Endodermal cell (in vitro differentiated cells): ENCODE data around the gene NT5DC1. TPM values are rescaled to one million over a fixed set of nuclear protein-coding genes. Genes with fewer than 3 reads are reported as not detected.

Source experiments
- DNase-seq: peaks from one replicate; pipeline ENCODE4 v3.0.0-alpha.2; 2017
- H3K27ac ChIP-seq: 2 replicates; pipeline ENCODE4 v1.5.1; 2013; ENCODE audit warnings: mild to moderate bottlenecking, low read depth, low read length, moderate library complexity
- H3K27me3 ChIP-seq: 2 replicates; pipeline ENCODE4 v1.6.1; 2013; ENCODE audit warnings: mild to moderate bottlenecking, low read length, moderate library complexity; ENCODE audit not compliant: insufficient read depth, control insufficient read depth, poor library complexity, severe bottlenecking
- H3K36me3 ChIP-seq: 2 replicates; pipeline ENCODE4 v1.7.0; 2013; ENCODE audit warnings: mild to moderate bottlenecking, low read length, moderate library complexity; ENCODE audit not compliant: control insufficient read depth, insufficient read depth
- H3K4me1 ChIP-seq: one replicate; pipeline ENCODE4 v1.7.0; 2013; ENCODE audit warnings: low read length; ENCODE audit not compliant: control insufficient read depth, insufficient read depth
- H3K4me3 ChIP-seq: 2 replicates; pipeline ENCODE4 v1.5.1; 2013; ENCODE audit warnings: mild to moderate bottlenecking, low read length, moderate library complexity
- H3K9ac ChIP-seq: 2 replicates; pipeline ENCODE4 v1.6.1; 2013; ENCODE audit warnings: mild to moderate bottlenecking, low read length, moderate library complexity; ENCODE audit not compliant: poor library complexity, severe bottlenecking; ENCODE audit errors: extremely low read depth
- H3K9me3 ChIP-seq: 2 replicates; pipeline ENCODE4 v1.6.1; 2013; ENCODE audit warnings: mild to moderate bottlenecking, low read length, moderate library complexity; ENCODE audit not compliant: control insufficient read depth
- H3K27ac Mint-ChIP-seq: 2 replicates; pipeline ENCODE4 v1.8.0; 2020; ENCODE audit warnings: mixed read lengths
- H3K27me3 Mint-ChIP-seq: 2 replicates; pipeline ENCODE4 v1.8.0; 2021; ENCODE audit warnings: mild to moderate bottlenecking, mixed read lengths; ENCODE audit not compliant: insufficient read depth
- H3K36me3 Mint-ChIP-seq: 2 replicates; pipeline ENCODE4 v1.8.0; 2020; ENCODE audit warnings: low read depth, mixed read lengths
- H3K4me1 Mint-ChIP-seq: 2 replicates; pipeline ENCODE4 v1.8.0; 2020; ENCODE audit warnings: mixed read lengths
- H3K4me3 Mint-ChIP-seq: 2 replicates; pipeline ENCODE4 v1.8.0; 2020; ENCODE audit warnings: mild to moderate bottlenecking, moderate library complexity, mixed read lengths
- H3K9me3 Mint-ChIP-seq: 2 replicates; pipeline ENCODE4 v1.8.0; 2020; ENCODE audit warnings: mild to moderate bottlenecking, mixed read lengths
- WGBS, 2 experiments: methylation state at CpG; one replicate each; pipeline versions ENCODE4 v1.1.5 to v1.1.7; 2013; ENCODE audit warnings: missing lambda C conversion rate in 2 of 2, mixed read lengths in 1 of 2; ENCODE audit not compliant: insufficient coverage in 1 of 2, insufficient read length in 1 of 2; 5-methylcytosine and 5-hydroxymethylcytosine counted together
- total RNA-seq, 2 donors: library from RNA; stranded (reverse); fragmentation: NEBNext Ultra II Directional in 1 of 2; extraction: Animal tissue kit (Norgen Biotek cat#: 25700) in 1 of 2; gene quantifications; 2 replicates in 1 of 2; 3 replicates in 1 of 2; pipeline ENCODE4 v1.2.1, GENCODE V29; 2021
- TF ChIP-seq, protein P1 (sequence below): fragments of 200-600 bp; sonication (generic); conservative IDR thresholded peaks from 2 replicates; pipeline ENCODE4 v1.5.0; 2021; ENCODE audit warnings: antibody characterized with exemption, mild to moderate bottlenecking

Gene NT5DC1
- total RNA-seq, 2 donors from 2014 or later = 83.0 to 136 TPM

DNA sequence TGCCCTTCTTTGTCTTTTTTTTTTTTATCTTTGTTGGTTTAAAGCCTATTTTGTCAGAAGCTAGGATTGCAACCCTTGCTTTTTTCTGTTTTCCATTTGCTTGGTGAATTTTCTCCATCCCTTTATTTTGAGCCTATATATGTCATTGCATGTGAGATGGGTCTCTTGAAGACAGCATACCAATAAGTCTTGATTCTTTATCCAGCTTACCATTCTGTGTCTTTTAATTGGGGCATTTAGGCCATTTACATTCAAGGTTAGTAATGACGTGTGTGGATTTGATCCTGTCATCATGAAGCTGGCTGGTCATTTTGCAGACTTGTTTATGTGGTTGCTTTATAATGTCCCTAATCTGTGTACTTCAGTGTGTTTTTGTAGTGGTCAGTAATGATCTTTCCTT lies 162.7 kb downstream of the NT5DC1 start:
- no peak for DNase-seq
- Mint-ChIP-seq H3K9me3 (peaks cover 5% of the 10 kb centered on the region), H3K4me3 (no peak overlapping the region), H3K4me1 (no peaks in the 10 kb centered on the region), H3K36me3 (no peaks in the 10 kb centered on the region), H3K27me3 (no peaks in the 10 kb centered on the region), H3K27ac (no peak overlapping the region)
- Histone ChIP-seq H3K27me3 (no peaks in the 10 kb centered on the region), H3K4me1 (no peaks in the 10 kb centered on the region), H3K9me3 (no peaks in the 10 kb centered on the region), H3K4me3 (no peak overlapping the region), H3K36me3 (no peaks in the 10 kb centered on the region), H3K9ac (no peak overlapping the region), H3K27ac (no peak overlapping the region)
- WGBS, 2 experiments = 100% methylated on average over 1 of the region's 1 CpG; no CpG with 5 or more reads in 1 of the 2 experiments
- TF ChIP-seq, protein P1, sequence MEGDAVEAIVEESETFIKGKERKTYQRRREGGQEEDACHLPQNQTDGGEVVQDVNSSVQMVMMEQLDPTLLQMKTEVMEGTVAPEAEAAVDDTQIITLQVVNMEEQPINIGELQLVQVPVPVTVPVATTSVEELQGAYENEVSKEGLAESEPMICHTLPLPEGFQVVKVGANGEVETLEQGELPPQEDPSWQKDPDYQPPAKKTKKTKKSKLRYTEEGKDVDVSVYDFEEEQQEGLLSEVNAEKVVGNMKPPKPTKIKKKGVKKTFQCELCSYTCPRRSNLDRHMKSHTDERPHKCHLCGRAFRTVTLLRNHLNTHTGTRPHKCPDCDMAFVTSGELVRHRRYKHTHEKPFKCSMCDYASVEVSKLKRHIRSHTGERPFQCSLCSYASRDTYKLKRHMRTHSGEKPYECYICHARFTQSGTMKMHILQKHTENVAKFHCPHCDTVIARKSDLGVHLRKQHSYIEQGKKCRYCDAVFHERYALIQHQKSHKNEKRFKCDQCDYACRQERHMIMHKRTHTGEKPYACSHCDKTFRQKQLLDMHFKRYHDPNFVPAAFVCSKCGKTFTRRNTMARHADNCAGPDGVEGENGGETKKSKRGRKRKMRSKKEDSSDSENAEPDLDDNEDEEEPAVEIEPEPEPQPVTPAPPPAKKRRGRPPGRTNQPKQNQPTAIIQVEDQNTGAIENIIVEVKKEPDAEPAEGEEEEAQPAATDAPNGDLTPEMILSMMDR = no peak

DNA sequence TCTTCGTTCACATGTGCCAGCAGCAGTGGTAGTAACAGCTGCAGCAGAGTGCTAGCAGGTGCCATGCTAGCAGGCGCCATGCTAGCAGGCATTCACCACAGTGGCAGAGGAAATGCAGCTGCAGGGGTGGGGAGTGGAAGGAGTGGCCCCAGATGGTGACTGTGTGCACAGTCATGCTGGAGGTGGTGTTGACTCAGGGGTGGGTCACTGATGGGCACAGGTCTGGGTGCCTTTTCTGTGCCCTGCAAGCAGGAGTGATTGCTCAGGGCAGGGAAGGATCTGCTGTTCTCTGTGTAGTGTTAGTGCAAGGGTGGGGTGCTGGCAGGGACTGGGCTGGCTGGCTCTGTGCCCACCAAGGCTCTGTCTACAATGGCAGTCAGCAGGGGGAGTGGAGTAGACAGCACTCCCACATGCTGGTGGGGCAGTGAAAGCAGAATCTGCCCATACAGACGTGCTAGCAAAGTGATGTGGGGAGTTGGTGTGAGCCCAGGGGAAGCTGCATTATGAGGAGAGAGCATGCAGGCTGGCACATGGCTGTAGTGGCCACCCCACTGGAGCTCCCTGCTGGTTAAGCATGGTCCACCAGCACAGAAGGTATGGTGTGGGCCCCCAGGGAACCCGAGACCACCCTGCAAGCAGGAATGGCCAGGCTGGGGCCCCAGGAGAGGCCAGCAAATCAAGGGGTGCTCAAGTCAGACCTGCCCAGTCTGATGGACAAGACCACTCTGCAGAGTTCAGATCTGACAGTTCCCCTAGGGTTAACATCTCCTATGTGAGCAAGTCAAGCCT lies 164.6 kb downstream of the NT5DC1 start:
- H3K9ac ChIP-seq = no peak overlapping the region
- WGBS, 2 experiments = 86 to 100% methylated on average over 3 to 4 of the region's 4 CpGs
- no peaks in the 10 kb centered on the region for H3K9me3 ChIP-seq
- no peaks in the 10 kb centered on the region for H3K4me1 Mint-ChIP-seq
- H3K27me3 ChIP-seq = no peaks in the 10 kb centered on the region
- no peak overlapping the region for H3K4me3 Mint-ChIP-seq
- DNase-seq = no peak
- no peaks in the 10 kb centered on the region for H3K4me1 ChIP-seq
- no peaks in the 10 kb centered on the region for H3K27me3 Mint-ChIP-seq
- H3K36me3 Mint-ChIP-seq = no peaks in the 10 kb centered on the region
- peaks cover 5% of the 10 kb centered on the region for H3K9me3 Mint-ChIP-seq
- no peak overlapping the region for H3K27ac Mint-ChIP-seq
- H3K36me3 ChIP-seq = no peaks in the 10 kb centered on the region
- no peak overlapping the region for H3K4me3 ChIP-seq
- H3K27ac ChIP-seq = no peak overlapping the region
- TF ChIP-seq, protein P1 = no peak

DNA sequence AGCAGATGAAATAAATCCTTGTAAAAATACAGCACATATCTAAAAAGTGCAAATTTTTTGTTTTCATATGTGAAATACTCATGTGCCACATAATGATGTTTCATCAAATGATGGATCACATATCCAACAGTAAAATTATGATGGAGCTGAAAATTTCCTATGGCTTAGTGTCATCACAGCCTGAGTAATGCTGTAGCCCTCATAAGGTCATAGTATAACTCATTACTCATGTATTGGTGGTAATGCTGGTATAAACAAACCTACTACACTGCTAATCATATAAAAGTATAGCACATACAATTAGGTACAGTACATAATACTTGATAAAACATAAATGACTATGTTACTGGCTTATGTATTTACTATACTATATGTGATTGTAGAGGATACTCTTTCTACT lies 166.2 kb downstream of the NT5DC1 start:
- Histone ChIP-seq H3K36me3 (no peaks in the 10 kb centered on the region), H3K27ac (no peak overlapping the region), H3K4me3 (no peak overlapping the region), H3K9me3 (no peaks in the 10 kb centered on the region), H3K9ac (no peak overlapping the region), H3K27me3 (no peaks in the 10 kb centered on the region), H3K4me1 (no peaks in the 10 kb centered on the region)
- no peak overlapping the region for H3K4me3 Mint-ChIP-seq
- H3K27ac Mint-ChIP-seq = no peak overlapping the region
- DNase-seq = no peak
- peaks cover 7% of the 10 kb centered on the region for H3K4me1 Mint-ChIP-seq
- peaks cover 5% of the 10 kb centered on the region for H3K9me3 Mint-ChIP-seq
- H3K27me3 Mint-ChIP-seq = no peaks in the 10 kb centered on the region
- TF ChIP-seq, protein P1 = no peak
- no peaks in the 10 kb centered on the region for H3K36me3 Mint-ChIP-seq
